ENCODE data around the gene ESRRA.

ESRRA gene

DNA sequence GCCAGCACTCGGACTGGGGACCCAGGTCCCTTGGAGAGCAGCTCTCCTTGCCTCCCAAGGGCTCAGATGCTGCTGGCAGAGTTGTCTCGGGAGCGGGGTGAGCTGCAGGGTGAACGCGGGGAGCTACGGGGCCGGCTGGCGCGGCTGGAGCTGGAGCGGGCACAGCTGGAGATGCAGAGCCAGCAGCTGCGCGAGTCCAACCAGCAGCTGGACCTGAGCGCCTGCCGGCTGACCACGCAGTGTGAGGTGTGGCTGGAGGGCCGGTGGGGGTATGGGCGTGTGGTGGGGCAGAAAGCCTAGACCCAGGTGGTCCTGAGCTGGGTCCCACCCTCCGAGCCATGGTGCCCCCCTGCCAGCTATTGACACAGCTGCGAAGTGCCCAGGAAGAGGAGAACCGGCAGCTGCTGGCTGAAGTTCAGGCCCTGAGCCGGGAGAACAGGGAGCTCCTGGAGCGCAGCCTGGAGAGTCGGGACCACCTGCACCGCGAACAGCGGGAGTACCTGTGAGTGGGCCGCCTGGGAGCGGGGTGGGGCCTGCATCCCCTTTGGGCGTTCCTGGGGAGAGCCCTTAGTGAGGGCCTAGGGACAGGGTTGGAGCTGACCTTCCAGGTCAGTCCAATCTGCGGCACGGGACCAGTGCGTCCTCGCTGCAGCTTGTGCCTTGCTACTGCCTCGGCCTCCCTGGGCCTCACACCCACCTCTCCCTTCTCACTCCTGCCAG lies 47.8 kb downstream of the ESRRA start:
- peaks cover 15% of the 10 kb centered on the region for H3K4me1 Mint-ChIP-seq
- no peak for DNase-seq (ENCODE audit: low spot score in 2 of 2)
- ATAC-seq = no peak
- H3K9me3 Mint-ChIP-seq = no peaks in the 10 kb centered on the region
- no peak overlapping the region for H3K4me3 Mint-ChIP-seq
- H3K27ac Mint-ChIP-seq = no peak overlapping the region
- H3K36me3 Mint-ChIP-seq = peaks cover 68% of the 10 kb centered on the region

DNA sequence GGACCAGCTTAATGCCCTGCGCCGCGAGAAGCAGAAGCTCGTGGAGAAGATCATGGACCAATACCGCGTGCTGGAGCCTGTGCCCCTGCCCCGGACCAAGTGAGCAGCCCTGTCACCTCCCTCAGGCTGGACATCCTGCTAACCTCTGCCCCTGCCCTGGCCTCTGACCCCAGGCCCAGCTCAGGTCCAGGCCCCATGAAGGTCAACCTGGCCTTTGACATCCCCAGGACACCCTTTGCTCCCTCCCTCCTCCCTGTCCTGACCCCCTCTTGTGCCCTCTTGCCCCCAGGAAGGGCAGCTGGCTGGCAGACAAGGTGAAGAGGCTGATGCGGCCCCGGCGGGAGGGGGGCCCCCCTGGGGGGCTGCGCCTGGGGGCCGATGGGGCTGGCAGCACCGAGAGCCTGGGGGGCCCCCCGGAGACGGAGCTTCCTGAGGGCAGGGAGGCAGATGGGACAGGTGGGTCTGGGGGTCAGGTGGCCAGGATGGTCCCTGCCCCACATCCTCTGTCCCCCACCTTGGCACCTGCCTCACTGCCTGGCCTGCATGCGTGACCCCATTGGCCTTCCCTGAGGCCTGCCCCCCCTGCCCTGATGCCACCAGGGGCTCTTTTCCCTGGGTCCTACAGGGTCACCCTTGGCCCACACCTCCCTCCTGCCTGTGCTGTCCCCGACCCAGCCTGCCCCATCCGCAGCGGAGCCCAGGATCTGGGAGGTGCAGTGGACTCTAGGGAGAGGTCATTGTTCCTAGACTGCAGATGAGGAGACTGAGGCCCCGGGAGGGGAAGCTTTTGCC lies 48.6 kb downstream of the ESRRA start:
- peaks cover 17% of the 10 kb centered on the region for H3K4me1 Mint-ChIP-seq
- H3K4me3 Mint-ChIP-seq = no peak overlapping the region
- DNase-seq (ENCODE audit: low spot score in 2 of 2) (no peak), ATAC-seq (no peak)
- H3K27ac Mint-ChIP-seq = no peak overlapping the region
- H3K36me3 Mint-ChIP-seq = peaks cover 63% of the 10 kb centered on the region
- no peaks in the 10 kb centered on the region for H3K9me3 Mint-ChIP-seq

DNA sequence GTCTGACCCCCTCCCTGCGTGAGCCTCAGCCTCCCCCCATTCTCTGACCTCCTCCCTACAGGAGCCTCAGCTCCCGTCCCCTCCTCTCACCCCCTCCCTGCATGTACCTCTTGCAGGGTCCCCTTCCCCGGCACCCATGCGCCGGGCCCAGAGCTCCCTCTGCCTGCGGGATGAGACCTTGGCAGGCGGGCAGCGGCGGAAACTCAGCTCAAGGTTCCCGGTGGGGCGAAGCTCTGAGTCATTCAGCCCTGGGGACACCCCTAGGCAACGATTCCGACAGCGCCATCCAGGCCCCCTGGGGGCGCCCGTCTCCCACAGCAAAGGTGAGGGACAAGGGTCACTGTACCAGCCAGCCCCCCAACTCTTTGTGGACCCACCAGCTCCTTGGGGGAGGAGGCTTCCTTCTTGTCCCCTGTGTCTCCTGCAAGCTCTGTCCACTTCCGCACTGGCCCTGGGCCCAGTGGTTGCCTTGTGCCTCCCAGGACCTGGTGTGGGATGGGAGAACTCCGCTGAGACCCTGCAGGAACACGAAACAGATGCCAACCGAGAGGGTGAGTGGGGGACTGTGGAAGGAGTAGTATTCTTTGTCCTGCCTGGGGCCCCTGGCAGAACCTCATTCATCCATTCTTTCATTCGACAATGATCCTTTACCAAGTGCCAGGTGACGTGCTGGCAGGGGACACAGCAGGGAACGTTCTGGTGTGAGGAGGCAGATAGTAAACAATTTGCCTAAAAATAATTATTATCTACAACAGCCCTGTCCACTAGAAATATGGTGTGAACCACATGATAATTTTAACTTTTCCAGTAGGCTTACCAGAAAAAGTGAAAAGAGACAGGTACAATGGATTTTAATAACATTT lies 50.0 kb downstream of the ESRRA start:
- no peak for DNase-seq (ENCODE audit: low spot score in 2 of 2)
- H3K4me3 Mint-ChIP-seq = no peak overlapping the region
- no peak for ATAC-seq
- H3K9me3 Mint-ChIP-seq = no peaks in the 10 kb centered on the region
- H3K27ac Mint-ChIP-seq = no peak overlapping the region
- peaks cover 28% of the 10 kb centered on the region for H3K4me1 Mint-ChIP-seq
- peaks cover 61% of the 10 kb centered on the region for H3K36me3 Mint-ChIP-seq

DNA sequence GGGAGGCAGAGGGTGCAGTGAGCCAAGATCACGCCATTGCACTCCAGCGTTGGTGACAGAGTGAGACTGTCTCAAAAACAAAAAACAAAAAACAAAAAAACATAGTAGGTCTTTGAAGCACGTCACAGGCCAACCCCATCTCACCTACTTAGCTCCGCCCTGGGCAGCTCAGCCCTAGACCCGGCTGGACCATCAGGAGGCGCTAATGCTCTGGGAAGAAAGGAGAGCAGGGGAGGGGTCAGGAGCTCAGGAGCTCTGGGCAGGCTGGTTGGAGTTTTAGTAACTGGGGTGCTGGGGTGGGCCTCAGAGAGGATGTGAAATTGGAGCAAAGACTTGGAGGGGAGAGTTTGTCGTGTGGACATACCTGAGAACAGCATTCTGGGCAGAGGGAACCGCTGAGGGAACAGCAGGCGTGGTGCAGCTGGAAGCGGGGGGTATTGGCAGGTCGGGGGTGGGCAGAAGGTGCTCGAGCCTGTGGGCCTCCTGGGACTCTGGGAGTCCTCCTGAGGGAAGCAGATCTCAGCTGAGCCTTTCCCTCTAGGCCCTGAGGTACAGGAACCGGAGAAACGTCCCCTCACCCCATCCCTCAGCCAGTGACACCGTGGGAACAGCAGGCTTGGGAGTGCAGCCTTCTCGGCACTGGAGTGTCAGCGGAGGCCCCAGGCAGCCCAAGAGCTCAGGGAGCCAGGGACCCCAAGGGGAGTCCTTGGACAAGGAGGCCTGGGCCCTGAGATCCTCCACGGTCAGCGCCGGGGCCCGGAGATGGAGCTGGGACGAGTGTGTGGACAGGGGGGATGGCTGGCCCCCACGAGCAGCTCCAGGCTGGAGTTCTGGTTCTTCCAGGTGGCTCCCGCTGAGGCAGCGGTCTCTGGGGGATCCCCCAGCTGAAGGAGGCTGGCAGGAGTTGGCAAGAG lies 51.4 kb downstream of the ESRRA start:
- DNase-seq (ENCODE audit: low spot score in 2 of 2) = no peak
- ATAC-seq = no peak
- peak overlapping the region; percentile 46 for H3K4me3 Mint-ChIP-seq
- peak overlapping the region; percentile 84 for H3K27ac Mint-ChIP-seq
- peaks cover 57% of the 10 kb centered on the region for H3K36me3 Mint-ChIP-seq
- no peaks in the 10 kb centered on the region for H3K9me3 Mint-ChIP-seq
- H3K4me1 Mint-ChIP-seq = peaks cover 38% of the 10 kb centered on the region

DNA sequence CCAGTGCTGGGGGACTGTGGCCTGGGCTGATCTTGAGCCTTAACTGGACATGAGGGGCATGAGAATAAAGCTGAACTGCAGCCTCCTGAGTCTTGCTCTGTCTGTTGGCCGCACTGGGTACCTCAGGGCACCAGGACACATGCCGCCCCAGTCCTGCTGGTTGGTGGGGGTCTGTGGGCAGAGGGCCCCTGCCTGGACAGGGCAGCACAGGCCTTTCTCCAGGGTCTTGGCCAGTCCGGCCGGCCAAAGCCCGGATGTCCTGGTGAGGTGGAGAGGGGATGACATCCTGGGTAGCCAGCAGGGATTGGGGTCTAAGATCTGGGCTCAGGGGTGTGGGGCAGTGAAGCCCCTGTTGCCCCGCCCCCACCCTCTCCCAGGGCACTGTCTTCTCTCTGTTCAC lies 52.1 kb downstream of the ESRRA start:
- ATAC-seq (no peak), DNase-seq (ENCODE audit: low spot score in 2 of 2) (no peak)
- H3K4me1 Mint-ChIP-seq = peaks cover 38% of the 10 kb centered on the region
- peak overlapping the region; percentile 93 for H3K4me3 Mint-ChIP-seq
- no peaks in the 10 kb centered on the region for H3K9me3 Mint-ChIP-seq
- H3K27ac Mint-ChIP-seq = peak overlapping the region; percentile 85
- peaks cover 54% of the 10 kb centered on the region for H3K36me3 Mint-ChIP-seq

DNA sequence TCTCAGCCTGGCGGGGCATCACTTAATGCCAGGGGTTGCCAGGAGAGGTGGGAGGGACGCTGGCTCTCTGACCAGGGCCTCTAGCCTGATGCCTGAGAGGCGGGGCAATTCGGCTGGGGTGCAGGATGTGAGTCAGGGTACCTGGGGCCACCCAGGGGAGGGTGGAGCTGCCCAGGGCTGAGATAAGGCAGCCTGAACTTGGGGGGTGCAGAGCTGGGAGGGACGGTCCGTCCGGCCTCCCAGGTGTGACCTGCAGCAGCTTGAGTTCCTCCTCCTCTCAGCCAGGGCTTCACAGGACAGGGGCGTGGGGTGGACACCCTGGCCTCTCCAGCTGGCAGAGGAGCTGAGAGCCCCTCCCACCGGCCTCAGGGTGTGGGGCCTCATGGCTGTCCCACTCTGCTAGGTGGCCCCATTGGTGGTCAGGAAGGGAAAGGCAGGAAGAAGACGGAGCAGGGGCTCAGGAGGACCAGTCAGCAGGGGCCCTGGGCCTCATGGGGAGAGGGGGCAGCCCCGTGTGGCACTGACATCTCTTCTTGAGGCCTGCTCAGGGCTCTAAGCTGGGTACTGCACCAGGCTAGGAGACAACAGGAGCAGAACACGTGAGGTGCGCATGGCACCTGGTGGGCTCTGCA lies 52.7 kb downstream of the ESRRA start:
- peaks cover 38% of the 10 kb centered on the region for H3K4me1 Mint-ChIP-seq

DNA sequence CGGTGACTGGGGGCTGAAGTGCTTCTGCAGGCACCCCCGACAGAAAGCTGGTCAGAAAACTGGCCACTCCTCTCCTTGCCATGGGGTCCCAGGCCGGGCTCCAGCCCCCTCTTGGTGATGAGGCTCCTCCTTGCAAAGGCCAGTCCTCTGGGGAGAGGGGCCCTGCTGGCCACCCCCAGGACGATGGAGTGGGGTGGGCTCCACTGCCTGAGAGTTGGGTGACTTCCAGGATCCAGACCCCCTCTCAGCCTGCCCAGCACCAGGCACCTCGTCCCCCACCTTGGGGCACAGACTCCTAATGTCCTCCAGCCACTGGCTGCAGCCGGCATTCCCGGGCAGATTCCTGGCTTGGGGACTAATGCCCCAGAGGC lies 53.2 kb downstream of the ESRRA start:
- Mint-ChIP-seq H3K36me3 (peaks cover 55% of the 10 kb centered on the region), H3K9me3 (no peaks in the 10 kb centered on the region), H3K4me3 (peak overlapping the region; percentile 93), H3K27ac (peak overlapping the region; percentile 85), H3K4me1 (peaks cover 38% of the 10 kb centered on the region)
- ATAC-seq = peak; percentile 1
- no peak for DNase-seq (ENCODE audit: low spot score in 2 of 2)

More for the DNA sequence above, 52.7 kb downstream of the ESRRA start:
- Mint-ChIP-seq H3K4me3 (peak overlapping the region; percentile 93), H3K27ac (peak overlapping the region; percentile 85), H3K36me3 (peaks cover 54% of the 10 kb centered on the region), H3K9me3 (no peaks in the 10 kb centered on the region)
- DNase-seq (ENCODE audit: low spot score in 2 of 2) (peak; percentile 45 to 67), ATAC-seq (peak; percentile 79)

DNA sequence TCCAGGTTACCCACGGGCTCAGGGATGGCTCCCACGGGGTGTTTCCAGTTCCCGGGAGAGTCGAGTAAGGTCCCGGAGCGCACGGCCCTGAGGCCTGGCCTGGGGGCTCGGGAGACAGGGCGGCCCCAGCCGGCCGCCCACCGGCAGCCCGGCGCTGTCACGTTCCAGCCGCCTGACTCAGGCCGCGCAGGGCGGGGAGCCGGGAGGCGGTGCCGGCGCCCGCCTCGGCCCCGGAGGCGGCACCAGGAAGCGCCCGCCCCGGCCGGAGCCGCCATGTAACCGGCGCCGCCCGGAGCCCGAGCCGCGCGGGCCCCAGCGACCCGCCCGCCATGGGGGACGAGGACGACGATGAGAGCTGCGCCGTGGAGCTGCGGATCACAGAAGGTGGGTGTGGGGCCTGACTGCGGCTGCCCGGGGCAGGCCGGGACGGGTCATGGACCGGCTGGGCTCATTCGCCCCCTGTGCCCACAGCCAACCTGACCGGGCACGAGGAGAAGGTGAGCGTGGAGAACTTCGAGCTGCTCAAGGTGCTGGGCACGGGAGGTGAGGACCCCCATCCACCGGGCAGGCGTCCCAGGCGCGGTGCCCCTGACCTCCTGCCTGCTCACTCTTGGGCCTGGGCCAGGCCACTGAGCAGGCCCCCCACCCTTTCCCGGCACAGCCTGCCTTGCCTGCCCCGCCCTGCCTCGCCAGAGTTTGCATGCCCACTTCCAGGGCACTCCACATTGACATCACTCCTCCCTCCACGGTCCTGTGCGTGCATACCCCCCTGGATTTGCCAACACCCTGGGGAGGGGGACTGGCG lies 53.8 kb downstream of the ESRRA start, which contains the start of gene RPS6KA4:
Gene RPS6KA4 (plus strand): TSS at position 256 of the 805 bp plus-strand sequence. CDS start 74 bp downstream, at position 330.
- peak; percentile 88 for ATAC-seq
- DNase-seq (ENCODE audit: low spot score in 2 of 2) = peak; percentile 55 to 71
- H3K4me3 Mint-ChIP-seq = peak within 1 kb of the TSS; percentile 93
- no peaks in the 10 kb centered on the region for H3K9me3 Mint-ChIP-seq
- H3K27ac Mint-ChIP-seq = peak within 1 kb of the TSS; percentile 85
- H3K4me1 Mint-ChIP-seq = peaks cover 38% of the 10 kb centered on the region
- H3K36me3 Mint-ChIP-seq = peaks cover 61% of the 10 kb centered on the region

DNA sequence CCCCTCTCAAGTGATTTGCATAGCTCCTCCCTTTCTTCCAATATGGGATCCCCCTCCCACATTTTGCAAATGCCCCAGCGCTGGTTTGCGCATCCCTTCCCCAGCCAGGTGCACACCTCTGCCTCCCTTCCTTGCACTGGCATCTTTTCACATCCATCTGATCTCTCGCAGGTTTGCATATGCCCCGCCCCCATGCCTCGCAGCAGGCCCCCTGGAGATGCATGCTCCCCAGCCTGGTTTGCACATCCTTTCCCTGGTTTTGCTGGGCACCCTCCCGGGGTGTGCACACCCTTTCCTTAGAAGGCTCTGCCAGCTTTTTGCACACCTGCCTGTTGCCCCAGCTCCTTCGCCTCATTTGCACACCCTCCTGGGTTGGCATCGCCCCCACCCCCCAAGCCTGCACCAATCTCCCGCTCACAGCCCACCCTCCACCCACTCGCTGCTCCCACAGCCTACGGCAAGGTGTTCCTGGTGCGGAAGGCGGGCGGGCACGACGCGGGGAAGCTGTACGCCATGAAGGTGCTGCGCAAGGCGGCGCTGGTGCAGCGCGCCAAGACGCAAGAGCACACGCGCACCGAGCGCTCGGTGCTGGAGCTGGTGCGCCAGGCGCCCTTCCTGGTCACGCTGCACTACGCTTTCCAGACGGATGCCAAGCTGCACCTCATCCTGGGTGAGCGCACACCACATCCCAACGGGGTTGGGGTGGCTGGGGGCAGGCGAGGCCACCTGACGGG lies 54.6 kb downstream of the ESRRA start:
- Mint-ChIP-seq H3K4me1 (peaks cover 38% of the 10 kb centered on the region), H3K27ac (peak overlapping the region; percentile 85), H3K9me3 (no peaks in the 10 kb centered on the region), H3K4me3 (peak overlapping the region; percentile 93), H3K36me3 (peaks cover 69% of the 10 kb centered on the region)
- ATAC-seq (no peak), DNase-seq (ENCODE audit: low spot score in 2 of 2) (no peak)

DNA sequence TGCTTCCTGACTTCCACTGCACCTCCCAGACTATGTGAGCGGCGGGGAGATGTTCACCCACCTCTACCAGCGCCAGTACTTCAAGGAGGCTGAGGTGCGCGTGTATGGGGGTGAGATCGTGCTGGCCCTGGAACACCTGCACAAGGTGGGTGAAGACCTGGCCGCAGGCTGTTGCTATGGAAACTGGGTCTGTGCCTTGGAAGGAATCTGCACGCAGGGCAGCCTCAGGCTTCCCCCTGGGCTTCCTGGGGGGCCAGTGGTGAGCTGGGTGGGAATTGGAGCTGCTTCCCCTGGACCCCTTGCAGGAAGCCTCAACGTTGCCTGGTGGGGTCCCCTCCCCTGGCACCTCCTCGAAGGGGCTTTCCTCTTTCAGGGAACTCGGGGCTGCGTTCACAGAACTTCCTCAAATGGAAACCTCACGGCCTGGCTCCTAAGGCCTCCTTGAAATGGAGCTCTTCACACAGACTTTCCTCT lies 55.2 kb downstream of the ESRRA start:
- peaks cover 38% of the 10 kb centered on the region for H3K4me1 Mint-ChIP-seq
- H3K27ac Mint-ChIP-seq = peak overlapping the region; percentile 85
- DNase-seq (ENCODE audit: low spot score in 2 of 2) = no peak
- peaks cover 69% of the 10 kb centered on the region for H3K36me3 Mint-ChIP-seq
- ATAC-seq = no peak
- H3K9me3 Mint-ChIP-seq = no peaks in the 10 kb centered on the region
- peak overlapping the region; percentile 93 for H3K4me3 Mint-ChIP-seq

DNA sequence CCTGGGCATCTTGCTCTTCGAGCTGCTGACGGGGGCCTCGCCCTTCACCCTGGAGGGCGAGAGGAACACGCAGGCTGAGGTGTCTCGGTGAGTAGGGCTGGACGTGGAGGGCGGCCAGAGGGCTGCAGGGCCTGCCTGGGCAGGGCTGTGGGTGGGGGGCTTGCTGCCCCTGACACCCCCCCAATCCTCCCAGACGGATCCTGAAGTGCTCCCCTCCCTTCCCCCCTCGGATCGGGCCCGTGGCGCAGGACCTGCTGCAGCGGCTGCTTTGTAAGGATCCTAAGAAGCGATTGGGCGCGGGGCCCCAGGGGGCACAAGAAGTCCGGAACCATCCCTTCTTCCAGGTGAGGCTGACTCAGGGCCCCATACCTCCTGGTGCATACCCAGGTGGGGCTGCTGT lies 56.3 kb downstream of the ESRRA start:
- H3K4me3 Mint-ChIP-seq = peak overlapping the region; percentile 93
- peaks cover 69% of the 10 kb centered on the region for H3K36me3 Mint-ChIP-seq
- H3K4me1 Mint-ChIP-seq = peaks cover 34% of the 10 kb centered on the region
- no peak overlapping the region for H3K27ac Mint-ChIP-seq
- no peak for DNase-seq (ENCODE audit: low spot score in 2 of 2)
- no peaks in the 10 kb centered on the region for H3K9me3 Mint-ChIP-seq
- ATAC-seq = no peak

DNA sequence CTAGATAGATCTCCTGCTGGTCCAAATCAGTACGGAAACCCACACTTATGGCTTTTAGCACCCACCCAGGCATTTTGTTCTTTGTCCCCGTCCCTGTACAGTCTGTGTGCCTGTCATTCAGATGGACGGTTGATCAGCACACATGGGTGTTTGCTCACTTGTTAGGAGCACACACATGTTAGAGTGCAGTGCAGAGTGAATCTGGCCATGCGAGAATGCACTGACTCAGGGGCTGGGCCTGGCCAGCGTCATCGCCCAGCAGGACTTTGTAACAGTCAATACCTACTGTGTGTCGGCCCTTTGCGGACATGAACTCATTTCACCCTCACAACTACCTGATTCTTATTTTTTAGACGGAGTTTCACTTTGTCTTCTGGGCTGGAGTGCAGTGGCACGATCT lies 57.0 kb downstream of the ESRRA start:
- Mint-ChIP-seq H3K9me3 (no peaks in the 10 kb centered on the region), H3K4me3 (no peak overlapping the region), H3K4me1 (peaks cover 31% of the 10 kb centered on the region), H3K27ac (no peak overlapping the region), H3K36me3 (peaks cover 70% of the 10 kb centered on the region)
- ATAC-seq (no peak), DNase-seq (ENCODE audit: low spot score in 2 of 2) (no peak)

DNA sequence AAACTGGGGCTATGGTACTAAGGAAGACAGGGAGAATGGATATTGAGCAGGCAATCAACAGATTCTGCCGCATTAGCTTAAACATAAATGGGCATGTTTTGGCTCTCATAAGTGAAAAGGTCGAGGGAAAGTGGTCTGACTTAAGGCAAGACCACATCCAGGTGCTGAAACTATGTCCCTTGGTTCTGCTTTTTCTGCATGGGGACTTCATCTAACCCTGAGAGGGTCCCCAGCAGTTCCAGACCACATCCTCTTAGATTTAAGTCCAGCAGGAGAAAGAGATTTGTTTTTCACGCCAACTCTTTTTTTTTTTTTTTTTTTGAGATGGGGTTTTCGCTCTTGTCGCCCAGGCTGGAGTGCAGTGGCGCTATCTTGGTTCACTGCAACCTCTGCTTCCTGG lies 59.1 kb downstream of the ESRRA start:
- H3K27ac Mint-ChIP-seq = peak overlapping the region; percentile 48
- no peak overlapping the region for H3K4me3 Mint-ChIP-seq
- no peaks in the 10 kb centered on the region for H3K9me3 Mint-ChIP-seq
- ATAC-seq (no peak), DNase-seq (ENCODE audit: low spot score in 2 of 2) (no peak)
- H3K36me3 Mint-ChIP-seq = peaks cover 89% of the 10 kb centered on the region
- H3K4me1 Mint-ChIP-seq = peaks cover 19% of the 10 kb centered on the region

Measured in stimulated activated effector memory CD8-positive, alpha-beta T cell treated with anti-CD3 and anti-CD28 coated beads, Interleukin-12 subunit alpha, Interleukin-12 subunit beta, amount 100 ng/mL, for 72 hours (primary cell).